Transverse colon (tissue), 3 donors: ENCODE measurements around the gene UTF1.
"Not testable (repeated sequence)": the region's sequence is repeated elsewhere in the genome, so short reads cannot be mapped to it uniquely, and the experiment has no call there.

Source experiments
- CTCF ChIP-seq, 5 experiments: fragments of 200-600 bp in 3 of 5; fragments of 450-650 bp in 2 of 5; sonication (generic) in 3 of 5; IDR thresholded peaks; 1 replicate in 2 of 5; 2 replicates in 3 of 5; pipeline ENCODE4 v1.5.1; 2016 to 2017; ENCODE audit warnings: antibody characterized with exemption in 5 of 5, inconsistent platforms in 3 of 5, mild to moderate bottlenecking in 2 of 5, moderate library complexity in 1 of 5
- POLR2A ChIP-seq: fragments of 450-650 bp; IDR thresholded peaks from one replicate; pipeline ENCODE4 v1.6.1; 2016; ENCODE audit warnings: antibody characterized with exemption, mild to moderate bottlenecking, moderate library complexity

DNA sequence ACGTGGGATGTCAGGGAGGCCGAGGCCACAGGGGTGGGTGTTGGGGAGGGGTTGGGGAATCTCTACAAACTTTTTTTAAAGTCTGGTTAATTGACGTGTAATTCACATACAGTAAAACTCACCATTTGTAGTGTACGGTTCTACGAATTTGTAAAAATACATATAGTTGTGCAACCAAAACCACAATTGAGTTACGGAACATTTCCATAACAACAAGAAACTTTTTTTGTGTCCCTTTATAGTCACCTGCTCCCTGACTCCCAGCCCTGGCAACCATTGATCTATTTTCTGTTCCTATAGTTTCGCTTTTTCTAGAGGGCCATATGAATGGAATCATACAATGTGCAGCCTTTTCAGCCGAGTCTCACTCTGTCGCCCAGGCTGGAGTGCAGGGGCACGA, 4.8 kb downstream of the UTF1 start:
- TF ChIP-seq CTCF (IDR thresholded peaks at IDR 0.05); POLR2A: not testable (repeated sequence)
